PC-9 (cell line): ENCODE measurements around the gene B3GALNT1. TPM values are rescaled to one million over a fixed set of nuclear protein-coding genes. Genes with fewer than 3 reads are reported as not detected.

ENCODE experiments used
- BruUV-seq: library from RNA; stranded (reverse); fragments of 400-500 nt; replicated peaks from 2 replicates; lab custom pipeline; 2021; lab: Mats Ljungman, UMichigan
- CTCF ChIA-PET: fragments of 300-600 bp; sonication (Branson Sonifier 250); formaldehyde crosslinking; loops from one replicate; lab custom pipeline; 2022; ENCODE audit warnings: antibody characterized with exemption; lab: Charles Lee
- POLR2A ChIA-PET: fragments of 300-600 bp; sonication (Branson Sonifier 250); formaldehyde crosslinking; loops from one replicate; lab custom pipeline; 2022; ENCODE audit warnings: antibody characterized with exemption; ENCODE audit not compliant: unreplicated experiment; lab: Charles Lee
- DNase-seq, 2 experiments: peaks; one replicate each; pipeline versions ENCODE4 v3.0.0 to v3.0.0-alpha.2; 2015 to 2022; ENCODE audit warnings: mixed read lengths in 1 of 2
- H2AFZ ChIP-seq: fragments of 200-600 bp; sonication (generic); 2 replicates; pipeline ENCODE4 v1.8.1; 2017; ENCODE audit warnings: antibody characterized with exemption
- H3F3A ChIP-seq: fragments of 200-600 bp; sonication (generic); 2 replicates; pipeline ENCODE4 v1.8.1; 2017; ENCODE audit warnings: antibody characterized with exemption, mild to moderate bottlenecking, low read depth; ENCODE audit not compliant: insufficient read depth
- H3K27ac ChIP-seq: fragments of 200-600 bp; sonication (generic); 2 replicates; pipeline ENCODE4 v1.6.1; 2016; ENCODE audit warnings: mixed run types
- H3K27me3 ChIP-seq: fragments of 200-600 bp; sonication (generic); 2 replicates; pipeline ENCODE4 v1.6.1; 2016; ENCODE audit warnings: low read depth, mixed run types; ENCODE audit not compliant: insufficient read depth
- H3K36me3 ChIP-seq: fragments of 200-600 bp; sonication (generic); 2 replicates; pipeline ENCODE4 v1.6.1; 2016; ENCODE audit warnings: low read depth, mixed run types
- H3K4me1 ChIP-seq: fragments of 200-600 bp; sonication (generic); replicated peaks from 2 replicates; pipeline ENCODE4 v1.6.1; 2016; ENCODE audit warnings: mixed run types; ENCODE audit not compliant: insufficient read depth
- H3K4me2 ChIP-seq: fragments of 200-600 bp; sonication (generic); 2 replicates; pipeline ENCODE4 v1.6.1; 2017; ENCODE audit warnings: mixed run types
- H3K4me3 ChIP-seq: fragments of 200-600 bp; sonication (generic); 2 replicates; pipeline ENCODE4 v1.6.1; 2016; ENCODE audit warnings: mixed run types
- H3K79me2 ChIP-seq: fragments of 200-600 bp; sonication (generic); 2 replicates; pipeline ENCODE4 v1.6.1; 2017; ENCODE audit warnings: low read depth, mixed run types
- H3K9me2 ChIP-seq: fragments of 200-600 bp; sonication (generic); 2 replicates; pipeline ENCODE4 v1.8.1; 2017; ENCODE audit warnings: mild to moderate bottlenecking; ENCODE audit not compliant: insufficient read depth
- H3K9me3 ChIP-seq: fragments of 200-600 bp; sonication (generic); 2 replicates; pipeline ENCODE4 v1.8.1; 2016; ENCODE audit warnings: low read depth; ENCODE audit not compliant: insufficient read depth
- H4K20me1 ChIP-seq: fragments of 200-600 bp; sonication (generic); 2 replicates; pipeline ENCODE4 v1.8.1; 2017; ENCODE audit not compliant: insufficient read depth
- CTCF ChIP-seq: fragments of 200-600 bp; sonication (generic); conservative IDR thresholded peaks from 2 replicates; pipeline ENCODE4 v1.6.1; 2017; ENCODE audit warnings: mixed run types, antibody characterized with exemption, mild to moderate bottlenecking, moderate library complexity
- EZH2 ChIP-seq: fragments of 200-600 bp; sonication (generic); IDR thresholded peaks from 2 replicates; pipeline ENCODE4 v1.8.0; 2017; ENCODE audit warnings: antibody characterized with exemption, low read depth
- intact Hi-C: fragments of 100-400 bp; cut with micrococcal nuclease; formaldehyde crosslinking; loops from one replicate; pipeline ENCODE4 v1.10.0; 2022; ENCODE audit not compliant: unreplicated experiment
- total RNA-seq: library from RNA; stranded (reverse); gene quantifications from 2 replicates; pipeline ENCODE4 v1.2.3, GENCODE V29; 2021

The B3GALNT1 gene
- total RNA-seq, 1 experiment from 2014 or later, result 8.8 TPM

- no TSS peak for BruUV-seq
- CTCF ChIA-PET, result no interaction called here
- DNase-seq, result no peak
Observed at GRCh38 chr3:161073181-161073580, 32.0 kb downstream of the B3GALNT1 start.

GRCh38 chr3:161072751-161073150, 32.4 kb downstream of the B3GALNT1 start:
- TF ChIP-seq CTCF (no peak), EZH2 (no peak)

More at GRCh38 chr3:161073181-161073580, 32.0 kb downstream of the B3GALNT1 start:
- POLR2A ChIA-PET, result interaction anchor here (0.7 kb wide), 1 partner anchor 90 kb away, joined by 4 read pairs; no protein-coding TSS in a partner anchor
- no peaks in the 10 kb centered on the region for H4K20me1 ChIP-seq
- peaks cover 8% of the 10 kb centered on the region; the same call in 1 of the 2 replicates for H3F3A ChIP-seq
- H3K4me1 ChIP-seq, result peaks cover 14% of the 10 kb centered on the region
- no peak overlapping the region for H3K4me2 ChIP-seq
- H3K27ac ChIP-seq, result no peak overlapping the region
- no peaks in the 10 kb centered on the region for H3K79me2 ChIP-seq
- no peaks in the 10 kb centered on the region for H3K27me3 ChIP-seq
- H3K4me3 ChIP-seq, result no peak overlapping the region
- H3K9me2 ChIP-seq, result no peaks in the 10 kb centered on the region
- no peaks in the 10 kb centered on the region for H3K9me3 ChIP-seq
- no peaks in the 10 kb centered on the region for H3K36me3 ChIP-seq
- H2AFZ ChIP-seq, result no peak overlapping the region
- intact Hi-C loops, result no loop called here
- TF ChIP-seq CTCF (no peak), EZH2 (no peak)

GRCh38 chr3:161072211-161072621, 32.9 kb downstream of the B3GALNT1 start:
- Histone ChIP-seq H3K9me3 (no peaks in the 10 kb centered on the region), H3K27ac (no peak overlapping the region), H3K27me3 (no peaks in the 10 kb centered on the region), H3K36me3 (no peaks in the 10 kb centered on the region), H3K9me2 (no peaks in the 10 kb centered on the region), H3K4me2 (no peak overlapping the region), H3K4me1 (peaks cover 14% of the 10 kb centered on the region), H2AFZ (no peak overlapping the region), H3F3A (peaks cover 8% of the 10 kb centered on the region; the same call in 1 of the 2 replicates), H3K4me3 (no peak overlapping the region), H3K79me2 (no peaks in the 10 kb centered on the region), H4K20me1 (no peaks in the 10 kb centered on the region)
- peak in 1 of 2 experiments; percentile 31 for DNase-seq
- TF ChIP-seq EZH2 (no peak), CTCF (no peak)
- ChIA-PET CTCF (no interaction called here), POLR2A (no interaction called here)
- intact Hi-C loops, result no loop called here
- no TSS peak for BruUV-seq

More at GRCh38 chr3:161072751-161073150, 32.4 kb downstream of the B3GALNT1 start:
- BruUV-seq, result no TSS peak
- H3K9me3 ChIP-seq, result no peaks in the 10 kb centered on the region
- no peak overlapping the region for H3K4me3 ChIP-seq
- H3F3A ChIP-seq, result peaks cover 8% of the 10 kb centered on the region; the same call in 1 of the 2 replicates
- H3K9me2 ChIP-seq, result no peaks in the 10 kb centered on the region
- ChIA-PET POLR2A (interaction anchor here (0.7 kb wide), 1 partner anchor 91 kb away, joined by 4 read pairs; no protein-coding TSS in a partner anchor), CTCF (no interaction called here)
- H3K4me1 ChIP-seq, result peaks cover 14% of the 10 kb centered on the region
- H3K4me2 ChIP-seq, result no peak overlapping the region
- H2AFZ ChIP-seq, result no peak overlapping the region
- H3K36me3 ChIP-seq, result no peaks in the 10 kb centered on the region
- no peaks in the 10 kb centered on the region for H4K20me1 ChIP-seq
- no peak overlapping the region for H3K27ac ChIP-seq
- intact Hi-C loops, result no loop called here
- no peaks in the 10 kb centered on the region for H3K27me3 ChIP-seq
- H3K79me2 ChIP-seq, result no peaks in the 10 kb centered on the region
- DNase-seq, result no peak
